GM19023 (cell line): ENCODE measurements around the gene WNT3A.

Experiments
- ATAC-seq: cut with Tn5 transposase; IDR thresholded peaks from one replicate; pipeline ENCODE4 v1.9.1; 2021; ENCODE audit warnings: mild to moderate bottlenecking, moderate library complexity; ENCODE audit not compliant: unreplicated experiment

The WNT3A gene

DNA sequence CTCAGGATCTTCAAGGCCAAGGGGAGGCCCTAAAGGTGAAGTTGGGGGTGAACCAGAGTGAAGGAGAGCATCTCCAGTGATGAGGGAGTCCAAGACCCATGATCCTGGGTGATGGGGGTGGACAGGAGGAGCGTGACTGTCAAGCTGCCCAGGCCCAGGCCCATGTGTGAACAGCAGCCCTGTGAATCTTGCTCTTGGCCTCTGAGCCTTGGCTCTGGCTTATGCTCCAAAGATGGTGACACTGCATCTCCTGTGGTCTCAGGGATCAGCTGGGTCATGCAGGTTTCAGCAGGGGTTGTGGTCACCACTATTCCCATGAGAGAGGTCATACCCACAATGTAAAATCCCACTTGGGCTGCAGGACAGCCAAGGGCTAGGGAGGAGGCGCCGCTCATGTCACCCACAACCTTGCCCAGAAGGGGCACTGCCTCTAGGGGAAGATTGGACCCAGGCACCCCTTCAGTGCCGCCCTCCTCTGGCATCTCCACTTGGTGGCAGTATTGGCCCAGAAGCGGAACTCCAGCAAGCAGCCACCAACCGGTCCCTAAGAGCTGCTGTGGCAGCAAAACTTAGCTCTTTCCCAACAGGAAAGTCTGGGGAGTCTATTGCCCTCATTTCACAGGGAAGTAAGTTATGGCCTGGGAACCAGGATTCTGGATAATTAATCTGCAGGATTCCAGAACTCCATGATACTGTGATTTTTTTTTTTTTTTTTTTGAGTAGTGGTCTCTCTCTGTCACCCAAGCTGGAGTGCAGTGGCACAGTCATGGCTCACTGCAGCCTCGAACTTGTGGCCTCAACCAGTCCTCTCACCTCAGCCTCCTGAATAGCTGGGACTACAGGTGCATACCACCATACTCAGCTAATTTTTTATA, 7.5 kb upstream of the WNT3A start:
- ATAC-seq: peak; percentile 85

GRCh38 chr1:228000416-228000815, 6.4 kb upstream of the WNT3A start:
- no peak for ATAC-seq

DNA sequence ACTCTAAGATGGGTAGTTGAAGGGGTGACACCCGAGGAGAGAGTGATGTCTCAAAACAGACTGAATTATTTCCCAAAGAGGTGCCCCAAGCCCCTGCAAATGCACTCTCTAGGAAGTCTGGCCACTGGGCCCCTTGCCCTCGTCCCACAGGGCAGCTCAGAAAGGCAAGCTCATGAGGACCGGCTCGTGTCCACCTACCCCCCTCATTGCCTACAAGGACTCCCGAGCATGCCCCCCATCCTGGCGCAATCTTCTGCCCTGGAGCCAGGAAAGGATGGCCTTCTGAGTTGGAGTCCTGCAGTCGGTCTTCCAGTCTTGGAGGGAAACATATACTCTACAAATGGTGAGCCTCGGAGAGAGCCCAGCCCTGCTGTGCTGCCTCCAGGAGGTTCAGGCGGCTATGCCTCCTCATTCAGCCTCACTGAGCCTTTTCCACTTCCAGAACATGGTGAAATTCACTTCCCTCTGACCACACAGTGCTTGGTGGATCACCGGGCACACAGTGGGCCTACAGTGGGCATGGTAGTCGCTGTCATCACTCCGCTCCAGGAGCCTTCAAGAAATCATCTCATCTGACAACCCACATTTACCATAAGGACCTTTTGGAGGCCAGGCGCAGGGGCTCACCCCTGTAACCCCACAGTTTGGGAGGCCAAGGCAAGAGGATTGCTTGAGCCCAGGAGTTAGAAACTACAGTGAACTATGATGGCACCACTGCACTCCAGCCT, 5.8 kb upstream of the WNT3A start:
- ATAC-seq: no peak

GRCh38 chr1:228001738-228002535, 4.9 kb upstream of the WNT3A start:
- no peak for ATAC-seq

GRCh38 chr1:228002792-228003191, 4.0 kb upstream of the WNT3A start:
- no peak for ATAC-seq

GRCh38 chr1:228003461-228004330, 3.1 kb upstream of the WNT3A start:
- ATAC-seq: no peak

GRCh38 chr1:228004331-228004855, 2.4 kb upstream of the WNT3A start:
- ATAC-seq: no peak

- no peak for ATAC-seq
Observed at GRCh38 chr1:228004856-228005462, 1.8 kb upstream of the WNT3A start.

GRCh38 chr1:228005511-228006033, 1.2 kb upstream of the WNT3A start:
- ATAC-seq: no peak

DNA sequence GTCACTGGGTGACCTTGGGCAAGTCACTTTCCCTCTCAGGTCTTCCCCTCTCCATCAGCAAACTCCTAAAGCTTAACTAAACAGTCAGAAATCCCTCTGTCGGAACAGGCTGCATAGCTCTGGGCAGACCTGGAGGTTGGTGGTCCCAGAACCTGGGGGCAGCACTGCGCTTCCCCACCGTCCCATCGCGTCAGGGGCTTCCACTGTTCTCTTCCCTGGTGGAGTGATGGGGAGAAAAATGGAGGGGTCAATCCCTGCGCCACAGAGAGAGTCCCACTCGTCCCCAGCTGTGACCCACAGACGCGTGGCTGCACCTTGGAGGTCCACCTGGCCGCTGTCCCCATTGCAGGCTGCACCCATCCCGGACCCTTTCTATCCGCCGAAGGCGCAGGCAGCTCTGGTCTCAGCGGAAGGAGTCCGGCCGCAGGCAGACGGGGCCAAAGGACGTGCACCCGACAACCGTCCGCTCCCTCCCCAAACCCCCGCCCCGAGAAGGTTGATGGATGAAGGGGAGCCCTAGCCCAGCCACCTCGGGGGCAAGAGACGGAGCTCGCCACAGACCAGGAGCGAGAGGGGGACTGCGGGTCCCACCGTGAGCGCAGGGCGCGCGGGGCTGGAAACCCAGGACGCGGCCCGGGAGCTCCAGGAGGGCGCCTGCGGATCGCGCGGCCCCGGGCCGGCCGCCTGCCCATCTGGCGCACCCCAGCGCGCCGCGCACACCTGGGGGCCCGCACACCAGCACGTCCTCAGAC, 588 bp upstream of the WNT3A start:
- ATAC-seq: no peak

- ATAC-seq: no peak
Observed at GRCh38 chr1:228007049-228007800, 427 bp downstream of the WNT3A start.

DNA sequence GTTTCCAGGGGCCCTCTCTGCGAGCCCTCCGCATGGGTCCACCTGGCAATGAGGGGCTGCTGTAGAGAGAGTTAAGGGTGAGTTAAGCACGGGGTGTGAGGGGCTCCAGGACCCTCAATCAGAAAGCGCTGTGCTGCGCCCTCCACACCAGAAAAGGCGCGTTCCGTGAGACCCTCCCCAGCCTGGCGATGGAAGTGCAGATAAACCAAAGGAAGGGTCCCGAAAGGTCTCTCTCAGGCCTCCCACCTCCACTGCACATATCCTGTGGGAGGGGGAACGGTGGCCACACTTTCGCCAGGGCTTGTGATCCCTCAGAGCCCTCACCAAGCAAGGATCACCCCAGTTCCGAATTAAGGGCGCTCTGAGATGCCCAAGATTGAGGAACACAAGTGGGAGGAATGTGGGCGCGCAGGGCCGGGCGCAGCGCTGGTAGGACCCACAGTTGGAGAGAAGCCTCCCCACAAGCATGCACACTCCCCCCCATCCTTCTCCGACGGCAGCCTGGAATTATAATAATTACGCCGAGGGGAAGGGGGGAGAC, 1.1 kb downstream of the WNT3A start:
- ATAC-seq: no peak

DNA sequence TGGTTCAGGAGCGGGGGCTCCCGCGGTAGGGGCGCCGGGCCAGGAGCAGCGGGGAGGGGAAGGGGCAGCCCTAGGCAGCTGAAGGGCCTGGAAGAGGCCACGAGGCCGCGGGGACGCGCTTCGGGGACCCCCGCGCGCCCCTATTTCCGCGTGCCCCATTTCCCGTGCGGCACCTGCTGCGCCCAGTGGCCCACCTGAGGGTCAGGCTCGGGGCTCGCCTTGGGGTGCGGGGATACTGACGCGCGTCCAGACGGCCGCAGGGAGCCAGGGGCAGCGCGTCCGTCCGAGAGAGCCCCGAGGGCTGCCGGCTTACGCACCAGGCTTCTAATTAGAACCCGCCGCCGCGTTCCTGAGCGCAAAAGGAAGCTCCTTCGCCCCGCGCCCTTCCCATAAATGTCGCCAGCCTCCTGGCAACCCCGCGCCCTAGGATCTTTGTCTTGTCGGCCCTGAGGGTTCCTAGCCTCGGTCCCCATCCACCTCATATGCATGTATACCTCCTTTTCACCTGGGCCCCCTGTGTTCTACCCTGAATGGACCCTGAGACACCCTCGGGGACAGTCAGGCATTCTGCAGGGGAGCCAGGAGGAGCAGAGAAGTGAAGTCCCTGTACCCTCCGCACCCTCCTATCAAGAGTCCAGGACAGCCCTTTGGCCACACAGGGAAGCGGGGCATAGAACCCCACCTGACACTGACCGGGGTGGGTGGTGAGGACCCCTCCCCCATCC, 1.8 kb downstream of the WNT3A start:
- ATAC-seq: no peak

DNA sequence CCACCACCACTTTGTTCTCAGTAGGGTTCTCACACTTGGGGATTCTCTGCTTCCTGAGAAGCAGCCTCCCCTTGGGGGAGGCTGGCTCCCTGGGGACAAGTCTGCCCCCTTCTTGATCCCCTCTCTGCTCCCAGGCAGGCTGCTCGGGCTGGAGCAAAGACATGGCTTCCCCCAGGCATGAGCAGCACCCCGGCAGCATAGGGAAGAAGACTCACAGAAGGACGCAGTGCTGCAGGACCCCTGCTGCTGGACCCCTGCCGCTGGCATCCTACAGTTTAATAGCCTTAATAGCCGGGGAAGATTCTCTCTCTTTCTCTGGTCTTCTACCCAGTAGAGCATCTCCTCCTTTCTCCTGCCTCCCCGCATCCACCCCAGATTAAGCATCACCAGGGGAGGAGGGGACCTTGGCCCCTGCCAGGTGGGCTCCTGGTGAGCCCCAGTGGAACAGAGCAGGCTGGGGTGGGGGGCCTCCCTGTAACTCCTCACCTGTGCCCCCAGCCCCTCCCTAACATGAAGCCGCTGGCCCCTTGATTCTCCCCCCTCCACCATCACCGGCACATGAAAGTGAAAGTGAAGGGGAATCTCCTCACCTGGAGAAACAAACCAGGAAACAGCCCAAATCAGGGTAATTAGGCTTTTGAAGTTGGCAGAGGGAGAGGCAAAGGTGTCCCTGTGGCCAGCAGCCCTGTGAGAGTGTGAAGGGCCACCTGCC, 2.5 kb downstream of the WNT3A start:
- ATAC-seq: no peak

- no peak for ATAC-seq
Observed at GRCh38 chr1:228009828-228010775, 3.3 kb downstream of the WNT3A start.
